HCT116 (cell line): Measurements from ENCODE around the gene PIGW. TPM values are rescaled to one million over a fixed set of nuclear protein-coding genes. Genes with fewer than 3 reads are reported as not detected.

ENCODE experiments used
- ATAC-seq: fragments of 200-7000 bp; cut with Tn5 transposase; 2 replicates; pipeline ENCODE4 v1.9.1; 2020; ENCODE audit warnings: mild to moderate bottlenecking, moderate library complexity
- BruUV-seq: library from RNA; stranded (reverse); fragments of 400-500 nt; replicated peaks from 2 replicates; lab custom pipeline; 2021; lab: Mats Ljungman, UMichigan
- CTCF ChIA-PET: fragments of 300-600 bp; sonication (Branson Sonifier 250); formaldehyde crosslinking; loops from one replicate; lab custom pipeline; 2021; ENCODE audit warnings: antibody characterized with exemption; lab: Charles Lee
- POLR2A ChIA-PET: fragments of 300-600, 350-600 bp; sonication (Branson Sonifier 250); formaldehyde crosslinking; loops from one replicate; lab custom pipeline; 2021; ENCODE audit warnings: antibody characterized with exemption; lab: Charles Lee
- RAD21 ChIA-PET, 2 experiments: fragments of 300-600 bp; sonication (Branson Sonifier 250); formaldehyde crosslinking; loops; one replicate each; lab custom pipeline; 2023; ENCODE audit warnings: low total read pairs in 2 of 2; ENCODE audit not compliant: uncharacterized antibody in 2 of 2, unreplicated experiment in 2 of 2, low non-redundant PET in 1 of 2; lab: Charles Lee
- DNase-seq: peaks from one replicate; pipeline ENCODE4 v3.0.0-alpha.2; 2010; ENCODE audit warnings: low read depth, low spot score
- H2AFZ ChIP-seq: fragments of 200-600 bp; shearing (Covaris generic), sonication (generic); 2 replicates; pipeline ENCODE4 v1.6.1; 2017; ENCODE audit warnings: low read depth, mixed run types, mixed read lengths, antibody characterized with exemption, low read length; ENCODE audit not compliant: poor library complexity, severe bottlenecking
- H3K27ac ChIP-seq: 2 replicates; pipeline ENCODE4 v1.5.1; 2012; ENCODE audit warnings: low read depth, low read length
- H3K27me3 ChIP-seq: fragments of 200-600 bp; sonication (generic); 2 replicates; pipeline ENCODE4 v1.6.1; 2016; ENCODE audit warnings: mixed run types, low read length, mixed read lengths; ENCODE audit not compliant: insufficient read depth
- H3K36me3 ChIP-seq, 2 experiments: fragments of 200-500 bp in 1 of 2; fragments of 200-600 bp in 1 of 2; sonication (Bioruptor generic) in 1 of 2; sonication (generic) in 1 of 2; 2 replicates each; pipeline versions ENCODE4 v1.5.1 to v1.6.1; 2014 to 2016; ENCODE audit warnings: low read length in 2 of 2, inconsistent platforms in 1 of 2, mixed read lengths in 1 of 2, mixed run types in 1 of 2; ENCODE audit not compliant: insufficient read depth in 2 of 2, control insufficient read depth in 1 of 2
- H3K4me1 ChIP-seq, 2 experiments: fragments of 200-600 bp in 1 of 2; sonication (generic) in 1 of 2; 2 replicates each; pipeline versions ENCODE4 v1.5.1 to v1.6.1; 2012 to 2017; ENCODE audit warnings: low read length in 2 of 2, inconsistent platforms in 1 of 2, mild to moderate bottlenecking in 1 of 2, mixed read lengths in 1 of 2, mixed run types in 1 of 2, moderate library complexity in 1 of 2; ENCODE audit not compliant: insufficient read depth in 2 of 2, control insufficient read depth in 1 of 2
- H3K4me2 ChIP-seq: fragments of 200-600 bp; sonication (generic); 2 replicates; pipeline ENCODE4 v1.6.1; 2017; ENCODE audit warnings: mixed run types, low read length, mixed read lengths
- H3K4me3 ChIP-seq, 2 experiments: fragments of 200-600 bp in 1 of 2; sonication (generic) in 1 of 2; replicated peaks in 1 of 2; 2 replicates each; pipeline ENCODE4 v1.5.1; 2011 to 2016; ENCODE audit warnings: low read length in 2 of 2, control low read depth in 1 of 2, low read depth in 1 of 2, mild to moderate bottlenecking in 1 of 2, mixed read lengths in 1 of 2, mixed run types in 1 of 2
- H3K79me2 ChIP-seq: fragments of 200-600 bp; sonication (generic); 2 replicates; pipeline ENCODE4 v1.6.1; 2017; ENCODE audit warnings: mild to moderate bottlenecking, mixed run types, low read length, moderate library complexity, mixed read lengths; ENCODE audit not compliant: insufficient read depth
- H3K9ac ChIP-seq: fragments of 200-600 bp; sonication (generic); 2 replicates; pipeline ENCODE4 v1.6.1; 2016; ENCODE audit warnings: low read length, mixed read lengths
- H3K9me2 ChIP-seq: fragments of 200-600 bp; sonication (generic), shearing (Covaris generic); 2 replicates; pipeline ENCODE4 v1.6.1; 2017; ENCODE audit warnings: mixed run types, mild to moderate bottlenecking, moderate library complexity; ENCODE audit not compliant: insufficient read depth
- H3K9me3 ChIP-seq, 2 experiments: fragments of 200-500 bp in 1 of 2; fragments of 200-600 bp in 1 of 2; sonication (Bioruptor generic) in 1 of 2; sonication (generic) in 1 of 2; 2 replicates each; pipeline ENCODE4 v1.6.1; 2014 to 2017; ENCODE audit warnings: low read length in 2 of 2, mixed read lengths in 2 of 2, inconsistent platforms in 1 of 2, low read depth in 1 of 2, mild to moderate bottlenecking in 1 of 2, mixed run types in 1 of 2, moderate library complexity in 1 of 2; ENCODE audit not compliant: control insufficient read depth in 1 of 2, insufficient read depth in 1 of 2
- H4K20me1 ChIP-seq: fragments of 200-600 bp; sonication (generic), shearing (Covaris generic); 2 replicates; pipeline ENCODE4 v1.6.1; 2017; ENCODE audit warnings: mixed run types, mild to moderate bottlenecking, moderate library complexity; ENCODE audit not compliant: insufficient read depth
- CBX3 ChIP-seq: IDR thresholded peaks from 2 replicates; pipeline ENCODE4 v1.6.1; 2012; ENCODE audit warnings: low read depth
- CEBPB ChIP-seq: IDR thresholded peaks from 2 replicates; pipeline ENCODE4 v1.6.1; 2012; ENCODE audit warnings: low read depth
- EZH2 ChIP-seq: fragments of 200-600 bp; sonication (generic); IDR thresholded peaks from 2 replicates; pipeline ENCODE4 v1.6.1; 2017; ENCODE audit warnings: antibody characterized with exemption, mixed run types
- EZH2phosphoT487 ChIP-seq: fragments of 200-600 bp; IDR thresholded peaks from 2 replicates; pipeline ENCODE4 v1.6.1; 2018; ENCODE audit warnings: antibody characterized with exemption, borderline replicate concordance
- FOSL1 ChIP-seq: IDR thresholded peaks from 2 replicates; pipeline ENCODE4 v1.6.1; 2012; ENCODE audit warnings: low read depth
- JUND ChIP-seq: IDR thresholded peaks from 2 replicates; pipeline ENCODE4 v1.6.1; 2012
- POLR2A ChIP-seq: IDR thresholded peaks from 2 replicates; pipeline ENCODE4 v1.7.0; 2011; ENCODE audit warnings: borderline replicate concordance; ENCODE audit not compliant: insufficient read depth, insufficient read length; ENCODE audit errors: extremely low read depth
- POLR2AphosphoS5 ChIP-seq: IDR thresholded peaks from 2 replicates; pipeline ENCODE4 v1.6.1; 2011; ENCODE audit warnings: mild to moderate bottlenecking, low read depth, low read length, moderate library complexity
- RAD21 ChIP-seq: IDR thresholded peaks from 2 replicates; pipeline ENCODE4 v1.6.1; 2012; ENCODE audit warnings: low read depth, mild to moderate bottlenecking
- SIN3A ChIP-seq: IDR thresholded peaks from 2 replicates; pipeline ENCODE4 v1.6.1; 2012; ENCODE audit warnings: low read depth
- SP1 ChIP-seq: IDR thresholded peaks from 2 replicates; pipeline ENCODE4 v1.6.1; 2012; ENCODE audit warnings: low read depth
- SRF ChIP-seq: IDR thresholded peaks from 2 replicates; pipeline ENCODE4 v1.6.1; 2012; ENCODE audit warnings: low read depth
- TCF7L2 ChIP-seq: IDR thresholded peaks from 2 replicates; pipeline ENCODE4 v1.7.0; 2011; ENCODE audit warnings: borderline replicate concordance, inconsistent platforms; ENCODE audit not compliant: insufficient read depth, insufficient read length; ENCODE audit errors: extremely low read depth
- YY1 ChIP-seq: IDR thresholded peaks from 2 replicates; pipeline ENCODE4 v1.6.1; 2011; ENCODE audit warnings: low read length, low read depth, moderate library complexity, mild to moderate bottlenecking; ENCODE audit not compliant: insufficient replicate concordance; ENCODE audit errors: extremely low read depth
- ZFX ChIP-seq: fragments of 450-650 bp; IDR thresholded peaks from 2 replicates; pipeline ENCODE4 v1.6.1; 2017
- intact Hi-C: fragments of 100-400 bp; cut with micrococcal nuclease; formaldehyde crosslinking; loops from 2 replicates; pipeline ENCODE4 v1.10.0; 2022
- total RNA-seq: library from RNA; stranded (reverse); gene quantifications from one replicate; pipeline ENCODE4 v1.2.1, GENCODE V29; 2021; ENCODE audit not compliant: unreplicated experiment
- TF ChIP-seq, protein P1 (sequence below): IDR thresholded peaks from 2 replicates; pipeline ENCODE4 v1.6.1; 2012
- TF ChIP-seq, protein P2 (sequence below): IDR thresholded peaks from 2 replicates; pipeline ENCODE4 v1.6.1; 2012; ENCODE audit warnings: low read depth
- TF ChIP-seq, protein P3 (sequence below): IDR thresholded peaks from 2 replicates; pipeline ENCODE4 v1.6.1; 2011; ENCODE audit warnings: mild to moderate bottlenecking, low read length, moderate library complexity; ENCODE audit not compliant: insufficient replicate concordance; ENCODE audit errors: extremely low read depth
- TF ChIP-seq, protein P4 (sequence below): IDR thresholded peaks from 2 replicates; pipeline ENCODE4 v1.6.1; 2012

Gene PIGW
- total RNA-seq, 1 experiment from 2014 or later: 16.4 TPM

DNA sequence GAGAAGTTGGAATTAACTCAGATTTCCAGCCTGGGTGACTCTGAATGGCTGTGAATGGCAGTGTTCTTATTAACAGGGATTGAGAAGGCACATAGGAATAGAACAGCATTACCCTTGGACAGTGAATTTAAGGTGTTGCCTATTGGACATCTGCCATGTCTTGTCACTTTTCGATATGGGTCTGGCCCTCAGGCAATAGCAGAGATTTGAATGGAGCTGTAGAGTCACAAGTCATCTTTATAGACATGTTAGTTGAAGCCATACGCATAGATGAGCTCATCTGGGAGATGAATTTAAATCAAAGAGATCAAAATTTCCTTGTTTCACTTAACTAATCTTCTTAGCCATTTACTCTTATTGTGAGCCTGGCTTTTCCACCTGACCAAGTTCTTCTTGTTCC, 42.0 kb downstream of the PIGW start:
- H3K4me1 ChIP-seq: no peaks in the 10 kb centered on the region
- no peak for TF ChIP-seq ZFX
- TF ChIP-seq, protein P1, sequence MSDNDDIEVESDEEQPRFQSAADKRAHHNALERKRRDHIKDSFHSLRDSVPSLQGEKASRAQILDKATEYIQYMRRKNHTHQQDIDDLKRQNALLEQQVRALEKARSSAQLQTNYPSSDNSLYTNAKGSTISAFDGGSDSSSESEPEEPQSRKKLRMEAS: no peak
- no peak for TF ChIP-seq POLR2A
- TF ChIP-seq, protein P2, sequence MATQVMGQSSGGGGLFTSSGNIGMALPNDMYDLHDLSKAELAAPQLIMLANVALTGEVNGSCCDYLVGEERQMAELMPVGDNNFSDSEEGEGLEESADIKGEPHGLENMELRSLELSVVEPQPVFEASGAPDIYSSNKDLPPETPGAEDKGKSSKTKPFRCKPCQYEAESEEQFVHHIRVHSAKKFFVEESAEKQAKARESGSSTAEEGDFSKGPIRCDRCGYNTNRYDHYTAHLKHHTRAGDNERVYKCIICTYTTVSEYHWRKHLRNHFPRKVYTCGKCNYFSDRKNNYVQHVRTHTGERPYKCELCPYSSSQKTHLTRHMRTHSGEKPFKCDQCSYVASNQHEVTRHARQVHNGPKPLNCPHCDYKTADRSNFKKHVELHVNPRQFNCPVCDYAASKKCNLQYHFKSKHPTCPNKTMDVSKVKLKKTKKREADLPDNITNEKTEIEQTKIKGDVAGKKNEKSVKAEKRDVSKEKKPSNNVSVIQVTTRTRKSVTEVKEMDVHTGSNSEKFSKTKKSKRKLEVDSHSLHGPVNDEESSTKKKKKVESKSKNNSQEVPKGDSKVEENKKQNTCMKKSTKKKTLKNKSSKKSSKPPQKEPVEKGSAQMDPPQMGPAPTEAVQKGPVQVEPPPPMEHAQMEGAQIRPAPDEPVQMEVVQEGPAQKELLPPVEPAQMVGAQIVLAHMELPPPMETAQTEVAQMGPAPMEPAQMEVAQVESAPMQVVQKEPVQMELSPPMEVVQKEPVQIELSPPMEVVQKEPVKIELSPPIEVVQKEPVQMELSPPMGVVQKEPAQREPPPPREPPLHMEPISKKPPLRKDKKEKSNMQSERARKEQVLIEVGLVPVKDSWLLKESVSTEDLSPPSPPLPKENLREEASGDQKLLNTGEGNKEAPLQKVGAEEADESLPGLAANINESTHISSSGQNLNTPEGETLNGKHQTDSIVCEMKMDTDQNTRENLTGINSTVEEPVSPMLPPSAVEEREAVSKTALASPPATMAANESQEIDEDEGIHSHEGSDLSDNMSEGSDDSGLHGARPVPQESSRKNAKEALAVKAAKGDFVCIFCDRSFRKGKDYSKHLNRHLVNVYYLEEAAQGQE: no peak
- no peak for TF ChIP-seq EZH2
- no peak for TF ChIP-seq JUND
- TF ChIP-seq EZH2phosphoT487: no peak
- TF ChIP-seq CEBPB: no peak
- TF ChIP-seq FOSL1: no peak
- TF ChIP-seq RAD21: no peak
- TF ChIP-seq SRF: no peak
- TF ChIP-seq SIN3A: no peak
- TF ChIP-seq, protein P3, sequence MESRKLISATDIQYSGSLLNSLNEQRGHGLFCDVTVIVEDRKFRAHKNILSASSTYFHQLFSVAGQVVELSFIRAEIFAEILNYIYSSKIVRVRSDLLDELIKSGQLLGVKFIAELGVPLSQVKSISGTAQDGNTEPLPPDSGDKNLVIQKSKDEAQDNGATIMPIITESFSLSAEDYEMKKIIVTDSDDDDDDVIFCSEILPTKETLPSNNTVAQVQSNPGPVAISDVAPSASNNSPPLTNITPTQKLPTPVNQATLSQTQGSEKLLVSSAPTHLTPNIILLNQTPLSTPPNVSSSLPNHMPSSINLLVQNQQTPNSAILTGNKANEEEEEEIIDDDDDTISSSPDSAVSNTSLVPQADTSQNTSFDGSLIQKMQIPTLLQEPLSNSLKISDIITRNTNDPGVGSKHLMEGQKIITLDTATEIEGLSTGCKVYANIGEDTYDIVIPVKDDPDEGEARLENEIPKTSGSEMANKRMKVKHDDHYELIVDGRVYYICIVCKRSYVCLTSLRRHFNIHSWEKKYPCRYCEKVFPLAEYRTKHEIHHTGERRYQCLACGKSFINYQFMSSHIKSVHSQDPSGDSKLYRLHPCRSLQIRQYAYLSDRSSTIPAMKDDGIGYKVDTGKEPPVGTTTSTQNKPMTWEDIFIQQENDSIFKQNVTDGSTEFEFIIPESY: no peak
- TF ChIP-seq YY1: no peak
- TF ChIP-seq, protein P4, sequence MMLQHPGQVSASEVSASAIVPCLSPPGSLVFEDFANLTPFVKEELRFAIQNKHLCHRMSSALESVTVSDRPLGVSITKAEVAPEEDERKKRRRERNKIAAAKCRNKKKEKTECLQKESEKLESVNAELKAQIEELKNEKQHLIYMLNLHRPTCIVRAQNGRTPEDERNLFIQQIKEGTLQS: no peak
- no peak for TF ChIP-seq CBX3
- TF ChIP-seq POLR2AphosphoS5: no peak
- TF ChIP-seq TCF7L2: no peak
- no peak for TF ChIP-seq SP1
- TF ChIP-seq, all 23 proteins: peak for 0
- Histone ChIP-seq H3K27me3 (no peaks in the 10 kb centered on the region), H4K20me1 (no peaks in the 10 kb centered on the region), H3K79me2 (peaks cover 45% of the 10 kb centered on the region), H3K36me3 (peaks cover 19 to 22% of the 10 kb centered on the region in 2 experiments; a peak in 3 of 4 replicates), H3K4me2 (no peak overlapping the region), H3K9ac (no peak overlapping the region), H3K9me3 (no peaks in the 10 kb centered on the region), H3K4me3 (no peak overlapping the region), H2AFZ (no peak overlapping the region), H3K27ac (no peak overlapping the region), H3K9me2 (no peaks in the 10 kb centered on the region)
- ChIA-PET RAD21 (no interaction called here), POLR2A (no interaction called here), CTCF (no interaction called here)
- DNase-seq (no peak), ATAC-seq (no peak)
- intact Hi-C loops: no loop called here
- no TSS peak for BruUV-seq
